ENCODE data around the gene HDAC9.

DNA sequence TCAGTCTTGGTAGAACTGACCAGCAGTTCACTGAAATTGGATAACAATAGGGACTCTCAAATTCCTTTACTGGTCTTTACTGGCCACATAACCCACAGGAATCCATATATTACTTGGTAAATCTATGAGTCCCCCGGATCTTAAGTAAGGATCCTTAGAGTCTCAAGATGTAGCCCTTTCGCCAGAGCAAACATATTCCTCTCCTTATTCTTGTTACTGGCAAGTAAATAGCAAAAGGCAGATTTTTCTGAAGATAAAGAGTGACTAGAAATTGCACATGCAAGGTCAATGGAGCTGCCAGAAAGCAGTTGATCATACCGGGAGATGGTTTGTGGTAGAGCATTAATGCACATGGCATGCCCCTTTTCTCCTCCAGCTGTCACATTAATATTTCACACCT is 283.0 kb downstream of the HDAC9 start:
- TF ChIP-seq CTCF (IDR thresholded peaks at IDR 0.05) (no peak), EP300 (IDR thresholded peaks at IDR 0.05) (no peak), MAX (IDR thresholded peaks at IDR 0.05) (no peak)
